ENCODE data around the gene COIL.

Gene COIL

DNA sequence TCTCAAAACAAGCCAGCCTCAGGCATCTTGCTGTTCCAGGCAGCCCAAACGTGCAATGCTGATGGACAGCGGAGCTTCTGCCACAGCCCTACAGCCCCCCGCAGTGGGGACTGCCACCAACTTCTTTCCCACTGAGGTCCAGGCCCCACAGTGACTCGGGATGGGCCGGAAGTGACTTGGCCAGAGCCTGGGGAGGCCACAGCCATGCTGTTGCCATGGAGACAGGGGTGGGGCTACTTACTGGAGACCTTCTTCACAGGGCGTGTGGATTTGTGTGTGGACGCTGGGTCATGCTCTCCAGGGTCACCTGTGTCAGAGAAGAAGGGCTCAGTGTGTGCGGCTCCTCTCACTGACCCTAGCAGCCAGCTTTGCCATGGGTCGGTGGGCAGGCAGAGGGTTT, 62.0 kb downstream of the COIL start:
- TF ChIP-seq, protein P1, sequence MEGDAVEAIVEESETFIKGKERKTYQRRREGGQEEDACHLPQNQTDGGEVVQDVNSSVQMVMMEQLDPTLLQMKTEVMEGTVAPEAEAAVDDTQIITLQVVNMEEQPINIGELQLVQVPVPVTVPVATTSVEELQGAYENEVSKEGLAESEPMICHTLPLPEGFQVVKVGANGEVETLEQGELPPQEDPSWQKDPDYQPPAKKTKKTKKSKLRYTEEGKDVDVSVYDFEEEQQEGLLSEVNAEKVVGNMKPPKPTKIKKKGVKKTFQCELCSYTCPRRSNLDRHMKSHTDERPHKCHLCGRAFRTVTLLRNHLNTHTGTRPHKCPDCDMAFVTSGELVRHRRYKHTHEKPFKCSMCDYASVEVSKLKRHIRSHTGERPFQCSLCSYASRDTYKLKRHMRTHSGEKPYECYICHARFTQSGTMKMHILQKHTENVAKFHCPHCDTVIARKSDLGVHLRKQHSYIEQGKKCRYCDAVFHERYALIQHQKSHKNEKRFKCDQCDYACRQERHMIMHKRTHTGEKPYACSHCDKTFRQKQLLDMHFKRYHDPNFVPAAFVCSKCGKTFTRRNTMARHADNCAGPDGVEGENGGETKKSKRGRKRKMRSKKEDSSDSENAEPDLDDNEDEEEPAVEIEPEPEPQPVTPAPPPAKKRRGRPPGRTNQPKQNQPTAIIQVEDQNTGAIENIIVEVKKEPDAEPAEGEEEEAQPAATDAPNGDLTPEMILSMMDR (IDR thresholded peaks at IDR 0.05; ENCODE audit: low read depth, low read length, missing control alignments): no peak
- no peak for DNase-seq (ENCODE audit: extremely low read depth, low read depth)
- H3K4me3 ChIP-seq (replicated peaks; ENCODE audit: low read depth, low read length): no peak overlapping the region

DNA sequence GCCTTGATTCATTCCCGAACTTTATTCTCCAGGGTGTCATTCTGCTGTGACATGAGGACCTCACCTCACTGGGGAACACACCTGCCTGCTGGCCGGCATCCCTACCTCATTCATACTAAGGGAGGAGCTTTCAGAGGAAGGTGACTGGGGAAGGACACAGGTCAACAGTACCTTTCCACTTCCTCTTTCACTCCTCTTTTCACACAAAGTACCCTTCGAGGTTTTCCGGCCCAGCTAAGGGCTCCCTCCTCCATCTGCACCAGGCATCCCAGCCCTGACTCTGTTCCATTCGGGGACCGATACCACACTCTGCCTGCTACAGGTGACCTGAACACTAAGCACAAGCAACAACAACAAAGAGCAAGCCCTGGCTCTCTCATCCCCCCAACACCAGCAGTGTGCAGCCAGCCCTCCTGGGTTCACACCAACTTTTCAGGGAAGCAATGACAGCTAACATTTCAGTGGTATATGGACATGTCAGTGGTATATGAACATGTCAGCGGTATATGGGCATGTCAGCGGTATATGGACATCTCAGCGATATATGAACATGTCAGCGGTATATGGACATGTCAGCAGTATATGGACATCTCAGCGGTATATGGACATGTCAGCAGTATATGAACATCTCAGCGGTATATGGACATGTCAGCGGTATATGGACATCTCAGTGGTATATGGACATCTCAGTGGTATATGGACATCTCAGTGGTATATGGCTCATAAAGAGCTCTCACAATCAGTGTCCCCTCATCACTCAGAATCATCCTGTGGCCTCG, 63.0 kb downstream of the COIL start:
- H3K4me3 ChIP-seq (replicated peaks; ENCODE audit: low read depth, low read length): no peak overlapping the region

DNA sequence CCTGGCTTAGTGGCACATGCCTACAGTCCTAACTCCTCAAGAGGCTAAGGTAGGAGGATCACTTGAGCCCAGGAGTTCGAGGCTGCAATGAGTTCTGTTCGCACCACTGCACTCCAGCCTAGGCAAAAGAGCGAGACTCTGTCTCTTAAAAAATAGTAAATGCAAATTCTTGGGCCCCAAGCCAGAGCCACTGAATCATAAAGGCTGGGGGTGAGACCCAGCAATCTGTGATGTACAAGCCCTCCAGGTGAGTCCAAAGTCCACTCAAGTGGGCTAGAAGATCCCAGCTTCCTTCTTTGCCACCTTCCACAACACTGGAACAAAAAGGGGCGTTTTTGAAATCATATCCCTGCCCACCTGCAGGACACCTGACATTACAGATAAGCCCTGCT, 63.9 kb downstream of the COIL start:
- DNase-seq (ENCODE audit: extremely low read depth, low read depth): no peak
- H3K4me3 ChIP-seq (replicated peaks; ENCODE audit: low read depth, low read length): no peak overlapping the region
- TF ChIP-seq, protein P1 (IDR thresholded peaks at IDR 0.05; ENCODE audit: low read depth, low read length, missing control alignments): no peak

More for the DNA sequence above, 63.0 kb downstream of the COIL start:
- TF ChIP-seq, protein P1 (IDR thresholded peaks at IDR 0.05; ENCODE audit: low read depth, low read length, missing control alignments): no peak
- no peak for DNase-seq (ENCODE audit: extremely low read depth, low read depth)

DNA sequence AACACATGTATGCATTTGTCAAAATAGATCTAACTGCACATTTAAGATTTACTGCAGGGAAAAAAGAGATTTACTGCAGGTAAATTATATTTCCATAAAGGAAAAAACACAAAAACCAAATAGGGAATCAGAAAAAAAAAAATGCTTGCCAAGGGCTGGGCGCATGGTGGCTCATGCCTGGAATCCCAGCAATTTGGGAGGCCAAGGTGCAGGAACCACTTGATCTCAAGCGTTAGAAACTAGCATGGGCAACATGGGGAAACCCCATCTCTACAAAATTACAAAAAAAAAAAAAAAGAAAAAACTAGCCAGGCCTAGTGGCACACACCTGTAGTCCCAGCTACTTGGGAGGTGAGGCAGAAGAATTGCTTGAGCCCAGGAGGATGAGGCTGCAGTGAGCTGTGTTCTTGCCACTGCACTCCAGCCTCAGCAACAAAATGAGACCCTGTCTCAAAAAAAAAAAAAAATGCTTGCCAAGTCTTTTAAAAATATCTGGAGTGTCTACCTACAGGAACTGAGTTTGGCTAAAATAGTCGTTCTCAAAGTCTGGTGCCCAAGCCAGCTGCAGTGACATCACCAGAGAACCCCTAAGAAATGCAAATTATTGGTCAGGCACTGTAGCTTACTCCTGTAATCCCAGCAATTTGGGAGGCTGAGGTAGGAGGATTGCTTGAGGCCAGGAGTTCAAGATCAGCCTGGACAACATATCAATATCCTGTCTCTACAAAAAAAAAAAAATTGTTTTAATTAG, 64.5 kb downstream of the COIL start:
- DNase-seq (ENCODE audit: extremely low read depth, low read depth): no peak
- no peak overlapping the region for H3K4me3 ChIP-seq (replicated peaks; ENCODE audit: low read depth, low read length)
- TF ChIP-seq, protein P1 (IDR thresholded peaks at IDR 0.05; ENCODE audit: low read depth, low read length, missing control alignments): no peak

DNA sequence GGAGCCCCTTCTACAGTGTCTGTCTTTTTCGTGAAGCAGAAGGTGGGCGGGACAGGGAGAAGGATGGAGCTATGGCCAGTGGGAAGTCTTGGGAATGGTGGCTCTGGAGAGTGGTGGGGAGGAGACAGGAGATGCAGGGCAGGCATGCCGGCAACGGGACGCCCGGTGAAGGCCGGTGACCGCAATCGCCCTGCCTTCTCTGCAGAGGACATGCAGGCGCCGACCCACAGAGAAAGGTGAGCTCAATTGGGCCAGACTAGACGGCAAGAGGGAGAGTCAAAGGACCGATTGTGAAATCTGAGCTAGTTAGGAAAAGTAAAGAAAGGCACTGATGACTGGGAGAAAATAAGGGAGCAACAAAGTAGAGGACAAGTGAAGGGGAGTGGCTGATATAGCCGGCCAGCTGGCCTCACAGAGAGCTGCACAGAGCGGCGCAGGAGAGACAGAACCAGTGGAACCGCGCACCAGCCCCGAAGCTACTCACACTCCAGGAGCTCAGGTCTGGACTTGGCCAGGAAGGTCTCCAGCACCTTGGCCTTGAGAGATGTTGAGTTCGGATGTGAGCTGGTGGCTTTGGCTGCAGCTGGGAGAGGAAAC, 65.9 kb downstream of the COIL start:
- no peak for DNase-seq (ENCODE audit: extremely low read depth, low read depth)
- no peak overlapping the region for H3K4me3 ChIP-seq (replicated peaks; ENCODE audit: low read depth, low read length)
- TF ChIP-seq, protein P1 (IDR thresholded peaks at IDR 0.05; ENCODE audit: low read depth, low read length, missing control alignments): no peak

DNA sequence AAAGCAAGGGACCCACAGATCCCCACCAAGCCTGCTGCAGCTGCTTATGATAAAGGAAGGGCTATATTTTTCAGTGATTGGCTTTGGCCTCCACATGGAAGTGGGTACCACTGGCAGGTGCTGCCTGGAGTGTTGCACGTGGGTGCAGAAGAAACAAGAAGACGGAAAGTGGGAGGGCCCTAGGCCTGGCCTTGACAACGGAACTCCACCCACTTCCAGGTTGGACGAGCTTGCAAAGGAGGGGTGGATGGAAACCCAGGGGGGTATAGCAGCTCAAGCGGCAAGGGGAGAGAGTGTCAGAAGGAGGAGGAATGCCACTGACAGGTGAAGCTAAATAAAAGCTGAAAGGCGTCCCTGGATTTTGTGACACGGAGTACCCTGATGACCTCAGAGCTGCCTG, 67.3 kb downstream of the COIL start:
- H3K4me3 ChIP-seq (replicated peaks; ENCODE audit: low read depth, low read length): no peak overlapping the region
- TF ChIP-seq, protein P1 (IDR thresholded peaks at IDR 0.05; ENCODE audit: low read depth, low read length, missing control alignments): no peak
- no peak for DNase-seq (ENCODE audit: extremely low read depth, low read depth)

Data from HFF-Myc (cell line).